Activated CD8-positive, alpha-beta T cell treated with anti-CD3 and anti-CD28 coated beads, Interleukin-2, amount 10 ng/mL, durations not matched to agents 7 days and 5 days (primary cell): ENCODE measurements around the gene CD320. TPM values are rescaled to one million over a fixed set of nuclear protein-coding genes. Genes with fewer than 3 reads are reported as not detected.
A peak's percentile ranks its signal among the peaks of the same experiment; 100 is the strongest.
"Not testable (repeated sequence)": the region's sequence is repeated elsewhere in the genome, so short reads cannot be mapped to it uniquely, and the experiment has no call there.

Experiments
- ATAC-seq: fragments of 150-1000 bp; cut with Tn5 transposase; one replicate; pipeline ENCODE4 v1.10.0; 2021; ENCODE audit warnings: moderate library complexity
- CTCF ChIA-PET: fragments of 350-600 bp; sonication (Branson Sonifier 250); formaldehyde crosslinking; loops from one replicate; lab custom pipeline; 2021; ENCODE audit warnings: antibody characterized with exemption; lab: Charles Lee
- POLR2A ChIA-PET: fragments of 350-600 bp; sonication (Branson Sonifier 250); formaldehyde crosslinking; loops from one replicate; lab custom pipeline; 2021; ENCODE audit warnings: antibody characterized with exemption; lab: Charles Lee
- DNase-seq: peaks from one replicate; pipeline ENCODE4 v3.0.0-alpha.2; 2020
- H3K27ac Mint-ChIP-seq: one replicate; pipeline ENCODE4 v1.8.0; 2021; ENCODE audit warnings: mild to moderate bottlenecking, mixed read lengths
- H3K27me3 Mint-ChIP-seq: one replicate; pipeline ENCODE4 v1.8.0; 2021; ENCODE audit warnings: low read depth, mixed read lengths
- H3K36me3 Mint-ChIP-seq: one replicate; pipeline ENCODE4 v1.8.0; 2021; ENCODE audit warnings: low read depth, mixed read lengths
- H3K4me1 Mint-ChIP-seq: one replicate; pipeline ENCODE4 v1.8.0; 2021; ENCODE audit warnings: low read depth, mixed read lengths
- H3K4me3 Mint-ChIP-seq: one replicate; pipeline ENCODE4 v1.8.0; 2021; ENCODE audit warnings: mild to moderate bottlenecking, mixed read lengths
- H3K9me3 Mint-ChIP-seq: one replicate; pipeline ENCODE4 v1.8.0; 2022; ENCODE audit warnings: mixed read lengths; ENCODE audit not compliant: insufficient read depth
- total RNA-seq, 2 experiments: library from RNA; stranded (reverse); gene quantifications; one replicate each; pipeline ENCODE4 v1.2.3, GENCODE V29; 2021

The CD320 gene
- total RNA-seq, 2 experiments from 2014 or later = 54.6 to 55.0 TPM

DNA sequence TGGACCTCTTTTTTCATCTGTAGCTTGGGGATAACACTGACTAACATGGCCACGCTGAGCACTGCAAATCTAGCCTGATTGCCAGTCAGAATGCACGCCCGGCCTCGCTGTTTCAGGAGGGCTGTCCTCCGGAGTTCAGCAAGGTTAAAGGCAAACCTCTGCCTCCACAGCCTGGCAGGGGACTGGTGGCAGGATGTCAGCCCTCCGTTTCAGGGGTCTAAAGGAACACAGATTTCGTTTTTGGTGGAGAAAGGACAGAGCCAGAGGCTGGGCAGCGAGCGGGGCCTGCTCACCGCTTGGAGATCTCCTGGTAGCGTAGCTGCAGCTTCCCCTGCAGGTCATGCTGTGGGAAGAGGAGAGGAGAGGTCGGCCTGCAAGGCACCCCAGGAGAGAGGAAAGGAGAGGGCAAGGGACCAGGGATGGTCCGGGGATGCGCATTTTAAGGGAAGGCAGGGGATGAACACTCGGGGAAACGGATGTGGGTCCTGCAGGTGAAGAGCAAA lies 12.5 kb upstream of the CD320 start:
- H3K27me3 Mint-ChIP-seq = no peaks in the 10 kb centered on the region
- peak overlapping the region; percentile 100 for H3K4me3 Mint-ChIP-seq
- ChIA-PET POLR2A (interaction anchor here (0.9 to 2.5 kb wide), 5 partner anchors 10 to 22 kb away, joined by 4 to 13 read pairs (median 5); partner anchors contain the start of gene KANK3), CTCF (interaction anchor here (0.7 to 2.1 kb wide), 2 partner anchors 51 to 53 kb away, joined by 3 to 9 read pairs; no protein-coding TSS in a partner anchor)
- peaks cover 47% of the 10 kb centered on the region for H3K4me1 Mint-ChIP-seq
- H3K27ac Mint-ChIP-seq = peak overlapping the region; percentile 100
- DNase-seq (peak; percentile 50), ATAC-seq (peak; percentile 27)
- no peaks in the 10 kb centered on the region for H3K9me3 Mint-ChIP-seq
- peaks cover 41% of the 10 kb centered on the region for H3K36me3 Mint-ChIP-seq

DNA sequence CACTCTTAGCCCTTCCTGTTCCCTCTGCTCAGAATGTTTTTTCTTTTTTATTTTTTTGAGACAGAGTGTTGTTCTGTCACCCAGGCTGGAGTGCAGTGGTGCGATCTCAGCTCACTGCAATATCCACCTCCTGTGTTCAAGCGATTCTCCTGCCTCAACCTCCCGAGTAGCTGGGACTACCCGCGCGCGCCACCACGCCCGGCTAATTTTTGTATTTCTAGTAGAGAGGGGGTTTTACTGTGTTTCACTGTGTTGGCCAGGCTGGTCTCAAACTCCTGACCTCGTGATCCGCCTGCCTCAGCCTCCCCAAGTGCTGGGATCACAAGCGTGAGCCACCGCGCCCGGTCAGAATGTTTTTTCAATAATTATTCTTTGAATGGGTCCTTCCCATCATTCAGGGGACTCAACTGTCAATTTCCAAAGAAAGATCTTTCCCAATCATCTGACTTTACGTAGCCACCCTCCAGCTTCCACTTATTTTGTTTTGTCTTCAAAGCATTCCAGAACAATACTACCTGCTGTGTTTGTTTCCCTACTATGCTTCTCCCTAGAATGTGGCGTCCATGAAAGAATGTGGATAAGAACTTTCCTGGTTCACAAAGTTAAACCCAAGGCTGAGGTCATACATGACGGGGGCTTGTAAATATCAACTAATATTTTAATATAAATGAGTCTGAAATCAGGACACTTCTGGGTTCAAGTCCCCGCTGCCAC lies 11.8 kb upstream of the CD320 start:
- peak overlapping the region; percentile 100 for H3K27ac Mint-ChIP-seq
- H3K9me3 Mint-ChIP-seq = no peaks in the 10 kb centered on the region
- DNase-seq (no peak), ATAC-seq (no peak)
- H3K4me1 Mint-ChIP-seq = peaks cover 47% of the 10 kb centered on the region
- peak overlapping the region; percentile 100 for H3K4me3 Mint-ChIP-seq
- ChIA-PET CTCF (interaction anchor here (0.9 to 2.1 kb wide), 2 partner anchors 11 to 50 kb away, joined by 4 to 9 read pairs; no protein-coding TSS in a partner anchor), POLR2A (interaction anchor here (0.9 to 2.5 kb wide), 3 partner anchors 9 to 14 kb away, joined by 4 to 13 read pairs (median 4); no protein-coding TSS in a partner anchor)
- peaks cover 45% of the 10 kb centered on the region for H3K36me3 Mint-ChIP-seq
- H3K27me3 Mint-ChIP-seq = no peaks in the 10 kb centered on the region

DNA sequence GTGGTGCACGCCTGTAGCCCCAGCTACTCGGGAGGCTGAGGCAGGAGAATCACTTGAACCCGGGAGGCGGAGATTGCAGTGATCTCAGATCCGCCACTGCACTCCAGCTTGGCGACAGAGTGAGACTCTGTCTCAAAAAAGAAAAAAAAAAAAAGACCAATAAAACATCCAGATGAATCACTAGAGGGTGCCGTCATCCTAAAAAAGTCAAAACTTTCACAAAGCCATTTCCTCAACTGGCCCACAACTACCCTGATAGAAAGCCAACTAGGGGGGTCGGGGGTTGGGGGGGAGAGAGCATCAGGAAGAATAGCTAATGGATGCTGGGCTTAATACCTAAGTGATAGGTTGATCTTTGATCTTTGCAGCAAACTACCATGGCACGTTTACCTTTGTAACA lies 10.7 kb upstream of the CD320 start:
- Mint-ChIP-seq H3K4me1 (peaks cover 44% of the 10 kb centered on the region), H3K36me3 (peaks cover 46% of the 10 kb centered on the region), H3K27ac (peak overlapping the region; percentile 49)
- H3K27me3 Mint-ChIP-seq, ATAC-seq, DNase-seq, H3K4me3 Mint-ChIP-seq, POLR2A ChIA-PET, H3K9me3 Mint-ChIP-seq: not testable (repeated sequence)
- CTCF ChIA-PET = interaction anchor here (0.9 to 1.6 kb wide), 2 partner anchors 13 to 50 kb away, joined by 4 read pairs; no protein-coding TSS in a partner anchor

DNA sequence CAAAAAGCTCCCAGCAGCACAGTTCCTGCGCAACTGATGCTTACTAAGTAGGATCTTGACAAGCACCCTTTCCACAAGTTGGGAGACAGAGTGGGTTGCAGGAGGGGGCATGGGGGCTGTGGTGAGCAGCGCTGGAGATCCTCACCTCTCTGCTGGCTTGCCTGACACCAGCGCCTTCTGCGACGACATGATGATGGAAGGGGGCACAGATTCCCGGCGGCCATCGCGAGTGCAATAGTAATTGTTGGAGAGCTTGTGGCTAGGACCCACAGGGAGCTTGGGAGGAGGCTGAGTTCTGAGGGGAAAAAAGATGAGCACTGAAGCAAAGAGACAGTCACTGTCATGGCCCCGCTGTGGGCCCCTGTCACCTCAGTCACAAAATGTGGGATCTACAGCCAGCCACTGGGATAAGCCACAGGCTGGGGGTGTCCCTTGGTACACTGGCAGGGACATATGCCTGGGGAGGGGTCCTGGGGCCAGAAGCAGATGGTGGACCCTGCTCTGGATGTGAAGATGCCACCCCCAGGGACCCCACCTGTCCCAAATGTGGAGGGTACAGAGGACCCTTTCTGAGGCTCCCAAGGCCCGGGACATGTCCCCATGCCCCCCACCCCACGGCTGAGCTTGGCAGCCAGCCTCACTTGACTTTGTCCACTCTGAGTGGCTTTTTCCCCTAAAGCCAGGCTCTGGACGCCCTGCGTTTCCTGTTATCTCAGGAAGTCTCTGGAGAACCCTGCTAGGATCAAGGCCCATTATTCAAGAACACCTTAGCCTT lies 8.4 kb upstream of the CD320 start:
- peaks cover 27% of the 10 kb centered on the region for H3K36me3 Mint-ChIP-seq
- H3K9me3 Mint-ChIP-seq = no peaks in the 10 kb centered on the region
- ChIA-PET CTCF (interaction anchor here (1.7 kb wide), 1 partner anchor 10 kb away, joined by 4 read pairs; no protein-coding TSS in a partner anchor), POLR2A (no interaction called here)
- no peaks in the 10 kb centered on the region for H3K27me3 Mint-ChIP-seq
- H3K27ac Mint-ChIP-seq = no peak overlapping the region
- DNase-seq (no peak), ATAC-seq (no peak)
- H3K4me3 Mint-ChIP-seq = no peak overlapping the region
- peaks cover 25% of the 10 kb centered on the region for H3K4me1 Mint-ChIP-seq

DNA sequence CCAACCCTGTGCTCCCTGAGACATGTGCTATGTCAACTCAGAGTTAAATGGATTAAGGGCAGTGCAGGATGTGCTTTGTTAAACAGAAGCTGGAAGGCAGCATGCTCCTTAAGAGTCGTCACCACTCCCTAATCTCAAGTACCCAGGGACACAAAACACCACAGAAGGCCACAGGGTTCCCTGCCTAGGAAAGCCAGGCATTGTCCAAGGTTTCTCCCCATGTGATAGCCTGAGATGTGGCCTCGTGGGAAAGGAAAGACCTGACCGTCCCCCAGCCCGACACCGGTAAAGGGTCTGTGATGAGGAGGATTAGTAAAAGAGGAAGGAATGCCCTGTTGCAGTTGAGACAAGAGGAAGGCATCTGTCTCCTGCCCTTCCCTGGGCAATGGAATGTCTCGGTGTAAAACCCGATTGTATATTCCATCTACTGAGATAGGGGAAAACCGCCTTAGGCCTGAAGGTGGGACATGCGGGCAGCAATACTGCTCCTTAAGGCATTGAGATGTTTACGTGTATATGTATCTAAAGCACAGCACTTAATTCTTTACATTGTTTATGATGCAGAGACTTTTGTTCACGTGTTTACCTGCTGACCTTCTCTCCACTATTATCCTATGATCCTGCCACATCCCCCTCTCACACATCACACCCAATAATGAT lies 7.0 kb upstream of the CD320 start:
- ATAC-seq, H3K27ac Mint-ChIP-seq, DNase-seq, H3K27me3 Mint-ChIP-seq, CTCF ChIA-PET, H3K9me3 Mint-ChIP-seq, H3K4me3 Mint-ChIP-seq, POLR2A ChIA-PET: not testable (repeated sequence)
- peaks cover 19% of the 10 kb centered on the region for H3K4me1 Mint-ChIP-seq
- H3K36me3 Mint-ChIP-seq = peaks cover 27% of the 10 kb centered on the region

DNA sequence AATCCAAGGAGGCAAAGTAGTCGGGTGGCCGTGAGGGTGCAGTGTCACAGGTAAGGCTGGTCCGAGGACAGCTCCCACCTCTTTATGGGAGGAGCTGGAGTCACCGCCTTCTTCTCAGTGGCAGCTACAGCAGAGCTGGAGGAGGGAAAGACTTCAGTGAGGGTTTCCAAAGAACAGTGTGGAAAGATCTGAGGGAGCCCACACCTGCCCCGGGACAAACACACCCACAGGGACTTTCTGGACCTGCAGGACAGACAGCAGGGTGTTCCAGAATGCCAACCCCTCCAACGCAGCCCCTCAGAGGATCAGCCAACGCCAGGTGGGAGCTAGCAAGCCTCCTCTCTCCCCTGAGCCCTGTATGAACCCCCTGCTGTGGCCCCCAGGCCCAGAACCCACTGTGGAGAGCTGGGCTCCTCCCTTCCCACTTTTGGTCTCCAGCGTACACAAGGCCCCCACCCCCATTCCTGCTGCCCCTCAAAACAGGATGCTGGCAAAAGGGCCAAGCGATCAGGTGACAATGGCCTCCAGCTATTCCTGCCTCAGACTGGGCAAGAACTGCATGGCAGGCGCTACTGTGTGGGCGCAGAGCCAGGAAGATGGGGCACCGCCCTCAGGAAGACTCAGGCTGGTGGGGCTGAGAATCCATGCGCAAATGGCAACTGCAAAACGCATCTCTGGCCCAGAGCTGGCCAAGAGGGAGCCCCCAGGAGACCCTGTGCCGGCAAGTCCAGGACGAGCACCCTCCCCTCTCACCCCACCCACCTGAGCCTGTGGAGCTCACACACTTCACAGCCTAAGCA lies 3.5 kb upstream of the CD320 start:
- CTCF ChIA-PET = interaction anchor here (1.3 kb wide), 1 partner anchor 42 kb away, joined by 3 read pairs; no protein-coding TSS in a partner anchor
- Mint-ChIP-seq H3K9me3 (no peaks in the 10 kb centered on the region), H3K27ac (no peak overlapping the region), H3K27me3 (no peaks in the 10 kb centered on the region), H3K36me3 (peaks cover 36% of the 10 kb centered on the region), H3K4me3 (no peak overlapping the region), H3K4me1 (peaks cover 22% of the 10 kb centered on the region)
- POLR2A ChIA-PET = interaction anchor here (1.4 to 3.0 kb wide), 2 partner anchors 8 to 10 kb away, joined by 4 to 13 read pairs; partner anchors contain the start of genes NDUFA7 and RPS28
- DNase-seq (peak; percentile 19), ATAC-seq (no peak)

DNA sequence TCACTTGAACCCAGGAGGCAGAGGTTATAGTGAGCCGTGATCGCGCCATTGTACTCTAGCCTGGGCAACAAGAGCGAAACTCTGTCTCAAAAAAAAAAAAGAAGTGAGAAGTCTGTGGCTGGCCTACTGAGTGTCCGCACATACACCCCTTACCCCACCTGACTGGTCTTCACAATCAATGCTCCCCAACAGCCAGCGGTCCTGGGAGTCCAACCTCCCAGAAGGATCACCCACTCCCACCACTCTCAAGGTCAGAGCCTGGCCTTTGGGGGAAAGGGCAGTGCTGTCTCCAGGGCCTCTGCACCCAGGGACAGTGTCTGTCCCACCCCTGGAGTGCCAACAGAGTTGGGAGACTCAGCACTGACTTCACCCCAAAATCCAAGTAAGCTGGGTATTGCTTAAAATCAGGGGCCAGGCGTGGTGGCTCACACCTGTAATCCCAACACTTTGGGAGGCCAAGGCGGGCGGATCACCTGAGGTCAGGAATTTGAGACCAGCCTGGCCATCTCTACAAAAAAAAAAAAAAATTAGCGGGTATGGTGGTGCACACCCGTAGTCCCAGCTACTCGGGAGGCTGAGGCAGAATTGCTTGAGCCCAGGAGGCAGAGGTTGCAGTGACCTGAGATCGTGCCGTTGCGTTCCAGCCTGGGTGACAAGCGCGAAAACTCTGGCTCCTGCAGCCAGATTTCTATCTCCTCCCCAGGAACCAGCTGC lies 2.3 kb upstream of the CD320 start:
- no peak overlapping the region for H3K27ac Mint-ChIP-seq
- ChIA-PET CTCF (interaction anchor here (1.3 kb wide), 1 partner anchor 41 kb away, joined by 3 read pairs; no protein-coding TSS in a partner anchor), POLR2A (interaction anchor here (0.6 to 3.0 kb wide), 3 partner anchors 9 to 163 kb away, joined by 4 to 13 read pairs (median 6); partner anchors contain the start of genes NDUFA7 and RPS28)
- DNase-seq (peak; percentile 16), ATAC-seq (no peak)
- no peaks in the 10 kb centered on the region for H3K9me3 Mint-ChIP-seq
- no peak overlapping the region for H3K4me3 Mint-ChIP-seq
- H3K36me3 Mint-ChIP-seq = peaks cover 33% of the 10 kb centered on the region
- H3K27me3 Mint-ChIP-seq = no peaks in the 10 kb centered on the region
- H3K4me1 Mint-ChIP-seq = peaks cover 32% of the 10 kb centered on the region

DNA sequence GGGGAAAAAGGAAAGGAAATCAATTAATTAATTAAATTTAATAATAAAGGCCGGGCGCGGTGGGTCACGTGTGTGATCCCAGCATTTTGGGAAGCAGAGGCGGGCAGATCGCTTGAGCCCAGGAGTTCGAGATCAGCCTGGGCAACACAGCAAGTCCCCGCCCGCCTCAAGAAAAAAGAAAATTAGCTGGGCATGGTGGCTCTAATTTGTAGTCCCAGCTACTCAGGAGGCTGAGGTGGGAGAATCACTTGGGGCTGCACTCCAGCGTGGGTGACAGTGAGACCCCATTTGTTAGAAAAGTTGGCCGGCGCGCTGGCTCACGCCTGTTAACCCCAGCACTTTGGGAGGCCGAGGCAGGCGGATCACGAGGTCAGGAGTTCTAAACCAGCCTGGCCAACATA lies 733 bp upstream of the CD320 start:
- Mint-ChIP-seq H3K36me3 (peaks cover 31% of the 10 kb centered on the region), H3K4me1 (peaks cover 39% of the 10 kb centered on the region), H3K4me3 (peak overlapping the region; percentile 96), H3K9me3 (no peaks in the 10 kb centered on the region), H3K27me3 (no peaks in the 10 kb centered on the region), H3K27ac (peak overlapping the region; percentile 97)
- CTCF ChIA-PET = no interaction called here
- DNase-seq (no peak), ATAC-seq (no peak)
- POLR2A ChIA-PET = interaction anchor here (0.6 to 3.0 kb wide), 3 partner anchors 13 to 473 kb away, joined by 3 to 13 read pairs (median 3); partner anchors contain the start of genes NDUFA7 and RPS28

DNA sequence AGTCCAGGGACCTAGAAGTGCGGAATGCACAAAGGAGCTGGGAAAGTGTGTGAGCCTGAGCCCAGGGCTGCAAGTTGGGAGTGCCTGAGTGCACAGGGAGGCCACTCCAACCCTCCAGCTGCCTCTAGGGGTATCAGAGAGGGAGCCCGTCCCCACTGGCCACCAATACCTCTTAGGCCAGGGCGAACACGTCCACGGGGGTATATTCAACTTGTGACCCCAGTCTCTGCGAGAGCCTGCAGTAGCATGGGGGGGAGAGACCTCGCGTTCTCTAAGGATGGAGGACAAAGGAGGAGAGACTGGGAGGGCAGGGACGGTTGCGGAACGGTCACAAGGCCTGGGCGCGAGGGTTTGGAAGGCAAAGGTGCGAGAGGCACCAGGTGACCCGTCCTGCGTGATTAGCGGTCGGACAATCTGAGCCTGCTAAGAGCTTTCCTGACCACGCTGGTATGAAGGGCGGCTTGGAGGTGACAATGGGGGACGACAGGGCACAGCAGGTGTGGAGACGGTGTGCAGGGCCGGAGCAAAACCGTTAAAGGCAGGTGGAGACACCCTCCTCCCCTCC lies 676 bp downstream of the CD320 start:
- DNase-seq (no peak), ATAC-seq (no peak)
- peak overlapping the region; percentile 97 for H3K27ac Mint-ChIP-seq
- peaks cover 32% of the 10 kb centered on the region for H3K36me3 Mint-ChIP-seq
- ChIA-PET CTCF (no interaction called here), POLR2A (interaction anchor here (0.9 kb wide), 1 partner anchor 187 kb away, joined by 3 read pairs; no protein-coding TSS in a partner anchor)
- no peaks in the 10 kb centered on the region for H3K9me3 Mint-ChIP-seq
- no peaks in the 10 kb centered on the region for H3K27me3 Mint-ChIP-seq
- H3K4me3 Mint-ChIP-seq = peak overlapping the region; percentile 96
- H3K4me1 Mint-ChIP-seq = peaks cover 39% of the 10 kb centered on the region
